ENCODE data around the gene PLXDC1.

- TF ChIP-seq TAF7 (optimal IDR thresholded peaks at IDR 0.05; ENCODE audit: borderline replicate concordance, low read depth, low read length) = no peak
- TF ChIP-seq CTCF (IDR thresholded peaks at IDR 0.05; ENCODE audit: control extremely low read depth in 1 of 3, insufficient read depth in 1 of 3, low read depth in 1 of 3, low read length in 3 of 3) = no peak
- no peak for TF ChIP-seq ASH2L (IDR thresholded peaks at IDR 0.05; ENCODE audit: low read length)
- TF ChIP-seq MAX (IDR thresholded peaks at IDR 0.05) = no peak
- no peak for TF ChIP-seq POLR2A (IDR thresholded peaks at IDR 0.05; ENCODE audit: control extremely low read depth in 1 of 2, low read depth in 2 of 2, low read length in 2 of 2)
- TF ChIP-seq USF2 (IDR thresholded peaks at IDR 0.05; ENCODE audit: low read length) = no peak
- TF ChIP-seq CEBPB (IDR thresholded peaks at IDR 0.05; ENCODE audit: low read depth, low read length) = no peak
- TF ChIP-seq POU5F1 (IDR thresholded peaks at IDR 0.05; ENCODE audit: low read depth, low read length) = no peak
- no peak for TF ChIP-seq CHD1 (IDR thresholded peaks at IDR 0.05; ENCODE audit: low read depth, low read length)
- TF ChIP-seq RXRA (IDR thresholded peaks at IDR 0.05; ENCODE audit: insufficient read depth, low read depth, low read length) = no peak
- TF ChIP-seq ZNF274 (IDR thresholded peaks at IDR 0.05; ENCODE audit: borderline replicate concordance, extremely low read depth, low read length) = no peak
- no peak for TF ChIP-seq NRF1 (IDR thresholded peaks at IDR 0.05; ENCODE audit: low read depth, low read length)
- no peak for TF ChIP-seq GABPA (IDR thresholded peaks at IDR 0.05; ENCODE audit: borderline replicate concordance, insufficient read depth, low read length)
These were observed 46.8 kb downstream of the PLXDC1 start for GRCh38 chr17:39104657-39105056.

Data from H1 (cell line).